Smooth muscle cell (in vitro differentiated cells): Measurements from ENCODE around the gene HIP1. TPM values are rescaled to one million over a fixed set of nuclear protein-coding genes. Genes with fewer than 3 reads are reported as not detected.

Source experiments
- DNase-seq: peaks from one replicate; lab custom pipeline; 2025; ENCODE audit not compliant: unreplicated experiment; lab: John Stamatoyannopoulos, UW
- H2AFZ ChIP-seq: fragments of 200-600 bp; sonication (generic); 2 replicates; pipeline ENCODE4 v1.6.0; 2016; ENCODE audit warnings: antibody characterized with exemption, low read depth, mild to moderate bottlenecking
- H3F3A ChIP-seq: fragments of 200-600 bp; sonication (generic); 2 replicates; pipeline ENCODE4 v1.6.0; 2017; ENCODE audit warnings: antibody characterized with exemption, low read depth
- H3K27ac ChIP-seq: fragments of 200-600 bp; sonication (generic); 2 replicates; pipeline ENCODE4 v1.5.1; 2016; ENCODE audit warnings: low read depth, mild to moderate bottlenecking
- H3K27me3 ChIP-seq: fragments of 200-600 bp; sonication (generic); 2 replicates; pipeline ENCODE4 v1.6.1; 2016; ENCODE audit warnings: low read depth, mild to moderate bottlenecking
- H3K36me3 ChIP-seq: fragments of 200-600 bp; sonication (generic); 2 replicates; pipeline ENCODE4 v1.5.1; 2016; ENCODE audit warnings: low read depth
- H3K4me1 ChIP-seq: fragments of 200-600 bp; sonication (generic); 2 replicates; pipeline ENCODE4 v1.5.1; 2016; ENCODE audit warnings: low read depth
- H3K4me2 ChIP-seq: fragments of 200-600 bp; sonication (generic); 2 replicates; pipeline ENCODE4 v1.6.0; 2016; ENCODE audit warnings: mild to moderate bottlenecking
- H3K4me3 ChIP-seq: fragments of 200-600 bp; sonication (generic); 2 replicates; pipeline ENCODE4 v1.5.1; 2016; ENCODE audit warnings: mild to moderate bottlenecking
- H3K79me2 ChIP-seq: fragments of 200-600 bp; sonication (generic); 2 replicates; pipeline ENCODE4 v1.6.0; 2016; ENCODE audit warnings: low read depth, mild to moderate bottlenecking
- H3K9ac ChIP-seq: fragments of 200-600 bp; sonication (generic); 2 replicates; pipeline ENCODE4 v1.6.0; 2016; ENCODE audit warnings: low read depth
- H3K9me3 ChIP-seq: fragments of 200-600 bp; sonication (generic); replicated peaks from 2 replicates; pipeline ENCODE4 v1.5.1; 2016; ENCODE audit warnings: low read depth
- H4K20me1 ChIP-seq: fragments of 200-600 bp; sonication (generic); 2 replicates; pipeline ENCODE4 v1.6.0; 2016; ENCODE audit warnings: low read depth
- WGBS: methylation state at CpG from one replicate; pipeline ENCODE4 v1.1.7; 2016; ENCODE audit warnings: low lambda C conversion rate; 5-methylcytosine and 5-hydroxymethylcytosine counted together
- polyA plus RNA-seq: library from polyadenylated mRNA; unstranded; fragments of >200 nt; fragmentation: Nextera tagmentation; extraction: Ambion mirVana; gene quantifications from 2 replicates; pipeline ENCODE4 v1.2.1, GENCODE V29; 2016
- total RNA-seq: library from RNA; depleted of rRNA; stranded (reverse); fragments of >200 nt; gene quantifications from 2 replicates; pipeline ENCODE4 v1.2.3, GENCODE V29; 2014
- TF ChIP-seq, protein P1 (sequence below): fragments of 200-600 bp; sonication (generic); IDR thresholded peaks from 2 replicates; pipeline ENCODE4 v1.5.1; 2017; ENCODE audit warnings: borderline replicate concordance, mild to moderate bottlenecking, antibody characterized with exemption; ENCODE audit not compliant: insufficient read depth, poor library complexity, severe bottlenecking

The HIP1 gene
- total and polyA plus RNA-seq, 2 experiments from 2014 or later: 4.7 to 8.4 TPM

DNA sequence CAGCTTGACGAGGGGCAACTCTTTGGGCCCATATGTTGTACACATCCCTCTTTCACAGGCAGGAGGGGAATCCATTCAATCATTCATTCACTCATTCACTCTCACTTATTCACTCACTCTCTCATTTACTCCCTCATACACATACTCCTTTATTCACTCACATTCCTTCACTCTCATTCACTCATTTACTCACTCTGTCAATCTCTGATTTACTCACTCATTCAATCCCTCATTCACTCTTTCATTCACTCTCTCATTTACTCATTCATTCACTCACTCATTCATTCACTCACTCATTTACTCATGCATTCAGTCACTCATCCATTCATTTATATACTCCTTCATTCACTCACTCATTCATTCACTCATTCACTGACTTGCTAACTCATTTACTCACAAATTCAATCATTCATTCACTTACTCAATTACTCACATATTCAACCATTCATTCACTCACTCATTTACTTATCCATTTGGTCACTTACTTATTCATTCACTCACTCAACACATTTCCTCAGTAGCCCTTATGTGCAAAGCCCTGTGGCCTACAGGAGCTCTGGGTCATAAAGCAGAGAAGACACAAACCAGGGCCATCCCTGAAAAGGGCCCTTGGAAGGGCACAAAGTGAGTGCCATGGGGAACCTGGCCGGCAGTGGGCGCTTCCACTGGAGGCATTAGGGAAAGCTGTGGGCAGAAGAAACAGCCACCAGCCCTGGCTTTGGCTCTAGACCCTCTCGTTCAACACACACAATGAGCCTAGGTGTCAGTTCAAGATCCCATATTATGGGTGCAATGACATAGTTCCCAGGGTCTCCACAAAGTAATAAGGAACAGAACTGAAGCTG lies 26.0 kb downstream of the HIP1 start:
- H3K4me1 ChIP-seq: peaks cover 10% of the 10 kb centered on the region
- H3K27ac ChIP-seq: peak overlapping the region; percentile 65
- TF ChIP-seq, protein P1, sequence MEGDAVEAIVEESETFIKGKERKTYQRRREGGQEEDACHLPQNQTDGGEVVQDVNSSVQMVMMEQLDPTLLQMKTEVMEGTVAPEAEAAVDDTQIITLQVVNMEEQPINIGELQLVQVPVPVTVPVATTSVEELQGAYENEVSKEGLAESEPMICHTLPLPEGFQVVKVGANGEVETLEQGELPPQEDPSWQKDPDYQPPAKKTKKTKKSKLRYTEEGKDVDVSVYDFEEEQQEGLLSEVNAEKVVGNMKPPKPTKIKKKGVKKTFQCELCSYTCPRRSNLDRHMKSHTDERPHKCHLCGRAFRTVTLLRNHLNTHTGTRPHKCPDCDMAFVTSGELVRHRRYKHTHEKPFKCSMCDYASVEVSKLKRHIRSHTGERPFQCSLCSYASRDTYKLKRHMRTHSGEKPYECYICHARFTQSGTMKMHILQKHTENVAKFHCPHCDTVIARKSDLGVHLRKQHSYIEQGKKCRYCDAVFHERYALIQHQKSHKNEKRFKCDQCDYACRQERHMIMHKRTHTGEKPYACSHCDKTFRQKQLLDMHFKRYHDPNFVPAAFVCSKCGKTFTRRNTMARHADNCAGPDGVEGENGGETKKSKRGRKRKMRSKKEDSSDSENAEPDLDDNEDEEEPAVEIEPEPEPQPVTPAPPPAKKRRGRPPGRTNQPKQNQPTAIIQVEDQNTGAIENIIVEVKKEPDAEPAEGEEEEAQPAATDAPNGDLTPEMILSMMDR: no peak
- H3K27me3 ChIP-seq: no peaks in the 10 kb centered on the region
- H3K79me2 ChIP-seq: no peaks in the 10 kb centered on the region
- WGBS: 84% methylated on average over 4 of the region's 4 CpGs
- no peak for DNase-seq
- peak overlapping the region; percentile 34 for H3K9ac ChIP-seq
- H2AFZ ChIP-seq: peak overlapping the region; percentile 58
- peak overlapping the region; percentile 74 for H3K4me2 ChIP-seq
- no peaks in the 10 kb centered on the region for H4K20me1 ChIP-seq
- H3K36me3 ChIP-seq: no peaks in the 10 kb centered on the region
- peaks cover 7% of the 10 kb centered on the region for H3K9me3 ChIP-seq
- peaks cover 26% of the 10 kb centered on the region for H3F3A ChIP-seq
- H3K4me3 ChIP-seq: no peak overlapping the region

DNA sequence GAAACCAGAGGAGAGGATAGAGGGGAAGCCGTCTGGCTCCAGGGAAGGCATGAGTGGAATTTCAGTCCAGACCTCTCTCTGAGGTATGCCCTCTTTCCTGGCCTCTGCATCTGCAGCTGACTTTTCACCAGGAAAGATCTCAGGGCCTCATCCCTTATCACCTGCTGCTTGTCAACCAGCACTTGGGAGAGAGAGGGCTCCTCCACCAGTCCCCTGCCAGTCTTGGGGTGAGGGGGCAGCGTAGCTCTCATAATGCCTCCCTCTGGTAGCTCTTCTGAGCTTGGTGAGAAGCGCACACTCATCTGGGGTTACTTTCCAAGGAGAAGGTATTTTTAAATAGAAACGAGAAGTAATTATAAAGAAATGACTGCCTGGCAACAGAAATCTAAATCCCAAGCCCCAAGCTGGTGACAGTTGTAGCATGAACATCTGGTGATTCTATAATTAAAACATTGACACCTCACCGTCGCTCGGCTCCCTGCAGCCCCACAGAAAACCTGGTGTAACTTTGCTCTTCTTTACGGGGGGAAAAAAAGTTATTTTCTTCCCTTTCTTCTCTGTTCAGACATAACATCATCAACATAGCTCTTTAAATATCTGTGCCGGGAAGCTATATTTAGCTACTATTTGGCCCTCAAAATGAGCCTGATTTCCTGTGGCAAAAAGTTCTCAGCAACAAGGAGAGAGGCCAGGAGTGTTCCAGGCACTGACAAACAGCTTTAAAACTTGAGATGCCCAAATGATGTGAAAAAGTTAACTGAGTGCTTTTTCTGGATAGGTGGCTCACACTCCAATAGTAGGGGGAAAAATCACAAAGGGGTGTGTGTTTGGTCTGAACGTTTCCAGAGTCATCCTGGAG lies 26.9 kb downstream of the HIP1 start:
- DNase-seq: no peak

DNA sequence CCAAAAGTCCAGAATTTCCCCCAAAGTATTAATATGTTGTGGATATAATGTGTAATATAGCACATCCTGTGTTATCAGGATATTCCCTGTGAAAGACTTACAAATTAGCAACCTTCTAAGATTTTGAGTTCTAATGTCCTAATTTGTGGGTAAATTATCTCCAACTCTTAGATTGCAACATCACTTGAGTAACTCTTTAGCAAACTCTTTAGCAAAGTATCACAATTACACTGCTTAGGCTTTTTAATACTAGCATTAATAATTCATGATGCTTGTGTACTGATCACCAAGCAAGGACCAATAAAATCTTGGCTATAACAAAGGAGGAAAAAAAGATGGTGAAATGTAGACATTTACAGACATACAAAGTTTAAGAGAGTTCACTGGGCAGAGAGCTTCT lies 27.7 kb downstream of the HIP1 start:
- DNase-seq: no peak
- Histone ChIP-seq H3F3A (peaks cover 26% of the 10 kb centered on the region), H3K4me1 (peaks cover 10% of the 10 kb centered on the region), H2AFZ (no peak overlapping the region), H3K36me3 (no peaks in the 10 kb centered on the region), H3K27me3 (no peaks in the 10 kb centered on the region), H3K9me3 (peaks cover 7% of the 10 kb centered on the region), H3K9ac (no peak overlapping the region), H3K4me3 (no peak overlapping the region), H4K20me1 (no peaks in the 10 kb centered on the region), H3K79me2 (no peaks in the 10 kb centered on the region), H3K4me2 (peak overlapping the region; percentile 74), H3K27ac (peak overlapping the region; percentile 65)
- TF ChIP-seq, protein P1: no peak

More for the DNA sequence above, 26.9 kb downstream of the HIP1 start:
- H3K9ac ChIP-seq: peak overlapping the region; percentile 34
- H3K36me3 ChIP-seq: no peaks in the 10 kb centered on the region
- no peaks in the 10 kb centered on the region for H3K79me2 ChIP-seq
- peaks cover 26% of the 10 kb centered on the region for H3F3A ChIP-seq
- peak overlapping the region; percentile 58 for H2AFZ ChIP-seq
- TF ChIP-seq, protein P1: no peak
- WGBS: 38% methylated on average over 10 of the region's 10 CpGs
- H4K20me1 ChIP-seq: no peaks in the 10 kb centered on the region
- peak overlapping the region; percentile 65 for H3K27ac ChIP-seq
- peak overlapping the region; percentile 74 for H3K4me2 ChIP-seq
- H3K4me3 ChIP-seq: peak overlapping the region; percentile 14
- H3K27me3 ChIP-seq: no peaks in the 10 kb centered on the region
- peaks cover 10% of the 10 kb centered on the region for H3K4me1 ChIP-seq
- H3K9me3 ChIP-seq: peaks cover 7% of the 10 kb centered on the region
